Caco-2 (cell line): ENCODE measurements around the gene SEMA3A. TPM values are rescaled to one million over a fixed set of nuclear protein-coding genes. Genes with fewer than 3 reads are reported as not detected.

ENCODE experiments used
- BruUV-seq: library from RNA; stranded (reverse); fragments of 400-500 nt; replicated peaks from 2 replicates; lab custom pipeline; 2021; lab: Mats Ljungman, UMichigan
- CTCF ChIA-PET: fragments of 300-600 bp; sonication (Branson Sonifier 250); formaldehyde crosslinking; loops from one replicate; lab custom pipeline; 2022; ENCODE audit warnings: antibody characterized with exemption; lab: Charles Lee
- POLR2A ChIA-PET: fragments of 300-600 bp; sonication (Branson Sonifier 250); formaldehyde crosslinking; loops from one replicate; lab custom pipeline; 2022; ENCODE audit warnings: antibody characterized with exemption; lab: Charles Lee
- DNase-seq, 2 experiments: peaks; one replicate each; pipeline versions ENCODE4 v3.0.0 to v3.0.0-alpha.2; 2020 to 2022
- H3K27me3 ChIP-seq: replicated peaks from 2 replicates; pipeline ENCODE4 v1.6.0; 2011; ENCODE audit warnings: low read length; ENCODE audit not compliant: control insufficient read depth, insufficient read depth
- H3K36me3 ChIP-seq: 2 replicates; pipeline ENCODE4 v1.5.1; 2011; ENCODE audit warnings: low read length; ENCODE audit not compliant: control insufficient read depth, insufficient read depth
- H3K4me1 ChIP-seq: fragments of 250-450 bp; sonication (Bioruptor Pico); 2 replicates; pipeline ENCODE4 v1.5.1; 2020; ENCODE audit warnings: mild to moderate bottlenecking
- H3K4me3 ChIP-seq: 2 replicates; pipeline ENCODE4 v1.5.1; 2011; ENCODE audit warnings: low read depth, mild to moderate bottlenecking, control low read depth, low read length
- H3K9me3 ChIP-seq: fragments of 250-450 bp; sonication (Bioruptor Pico); 2 replicates; pipeline ENCODE4 v1.5.1; 2020; ENCODE audit warnings: mild to moderate bottlenecking, moderate library complexity
- H3K27ac Mint-ChIP-seq: one replicate; pipeline ENCODE4 v1.8.0; 2022; ENCODE audit warnings: mixed read lengths; ENCODE audit not compliant: unreplicated experiment
- H3K27me3 Mint-ChIP-seq: one replicate; pipeline ENCODE4 v1.8.0; 2022; ENCODE audit warnings: mixed read lengths; ENCODE audit not compliant: insufficient read depth, unreplicated experiment
- H3K36me3 Mint-ChIP-seq: one replicate; pipeline ENCODE4 v1.8.0; 2022; ENCODE audit warnings: mild to moderate bottlenecking, mixed read lengths; ENCODE audit not compliant: insufficient read depth, unreplicated experiment
- H3K4me1 Mint-ChIP-seq: one replicate; pipeline ENCODE4 v1.8.0; 2022; ENCODE audit warnings: low read depth, mixed read lengths; ENCODE audit not compliant: unreplicated experiment
- H3K4me3 Mint-ChIP-seq: one replicate; pipeline ENCODE4 v1.8.0; 2022; ENCODE audit warnings: mild to moderate bottlenecking, moderate library complexity, mixed read lengths; ENCODE audit not compliant: unreplicated experiment
- H3K9me3 Mint-ChIP-seq: one replicate; pipeline ENCODE4 v1.8.0; 2022; ENCODE audit warnings: mixed read lengths; ENCODE audit not compliant: unreplicated experiment
- intact Hi-C: fragments of 100-400 bp; cut with micrococcal nuclease; formaldehyde crosslinking; loops from one replicate; pipeline ENCODE4 v1.10.0; 2022; ENCODE audit not compliant: unreplicated experiment
- total RNA-seq: library from RNA; stranded (reverse); gene quantifications from 2 replicates; pipeline ENCODE4 v1.2.3, GENCODE V29; 2022
- TF ChIP-seq, protein P1 (sequence below), 2 experiments: fragments of 200-600 bp in 1 of 2; IDR thresholded peaks; 1 replicate in 1 of 2; 2 replicates in 1 of 2; pipeline versions ENCODE4 v1.5.1 to v1.8.0; 2011 to 2022; ENCODE audit warnings: antibody characterized with exemption in 1 of 2, control low read depth in 1 of 2, inconsistent platforms in 1 of 2, low read depth in 1 of 2, low read length in 1 of 2, mild to moderate bottlenecking in 1 of 2, moderate library complexity in 1 of 2; ENCODE audit not compliant: insufficient read depth in 1 of 2, severe bottlenecking in 1 of 2, unreplicated experiment in 1 of 2

SEMA3A gene
- total RNA-seq, 1 experiment from 2014 or later, result 55.1 TPM

- Histone ChIP-seq H3K27me3 (no peaks in the 10 kb centered on the region), H3K4me3 (no peak overlapping the region), H3K36me3 (no peaks in the 10 kb centered on the region), H3K9me3 (no peaks in the 10 kb centered on the region), H3K4me1 (no peaks in the 10 kb centered on the region; the same call in 1 of the 2 replicates)
- DNase-seq, result no peak
- intact Hi-C loops, result loop anchor here (10.0 kb wide), 1 partner anchor 446 kb away; no protein-coding TSS in a partner anchor
- no TSS peak for BruUV-seq
- POLR2A ChIA-PET, result no interaction called here
- no peaks in the 10 kb centered on the region for H3K27me3 Mint-ChIP-seq
- peaks cover 6% of the 10 kb centered on the region for H3K36me3 Mint-ChIP-seq
- H3K27ac Mint-ChIP-seq, result no peak overlapping the region
- TF ChIP-seq, protein P1, sequence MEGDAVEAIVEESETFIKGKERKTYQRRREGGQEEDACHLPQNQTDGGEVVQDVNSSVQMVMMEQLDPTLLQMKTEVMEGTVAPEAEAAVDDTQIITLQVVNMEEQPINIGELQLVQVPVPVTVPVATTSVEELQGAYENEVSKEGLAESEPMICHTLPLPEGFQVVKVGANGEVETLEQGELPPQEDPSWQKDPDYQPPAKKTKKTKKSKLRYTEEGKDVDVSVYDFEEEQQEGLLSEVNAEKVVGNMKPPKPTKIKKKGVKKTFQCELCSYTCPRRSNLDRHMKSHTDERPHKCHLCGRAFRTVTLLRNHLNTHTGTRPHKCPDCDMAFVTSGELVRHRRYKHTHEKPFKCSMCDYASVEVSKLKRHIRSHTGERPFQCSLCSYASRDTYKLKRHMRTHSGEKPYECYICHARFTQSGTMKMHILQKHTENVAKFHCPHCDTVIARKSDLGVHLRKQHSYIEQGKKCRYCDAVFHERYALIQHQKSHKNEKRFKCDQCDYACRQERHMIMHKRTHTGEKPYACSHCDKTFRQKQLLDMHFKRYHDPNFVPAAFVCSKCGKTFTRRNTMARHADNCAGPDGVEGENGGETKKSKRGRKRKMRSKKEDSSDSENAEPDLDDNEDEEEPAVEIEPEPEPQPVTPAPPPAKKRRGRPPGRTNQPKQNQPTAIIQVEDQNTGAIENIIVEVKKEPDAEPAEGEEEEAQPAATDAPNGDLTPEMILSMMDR (IDR thresholded peaks at IDR 0.05; ENCODE audit: insufficient read depth in 1 of 2, low read depth in 1 of 2, low read length in 1 of 2, severe bottlenecking in 1 of 2, unreplicated experiment in 1 of 2), result no peak
- peaks cover 15% of the 10 kb centered on the region for H3K4me1 Mint-ChIP-seq
- H3K4me3 Mint-ChIP-seq, result no peak overlapping the region
- CTCF ChIA-PET, result no interaction called here
- H3K9me3 Mint-ChIP-seq, result no peaks in the 10 kb centered on the region
Observed at GRCh38 chr7:84199216-84199615, 4.6 kb upstream of the SEMA3A start.

- intact Hi-C loops, result loop anchor here (10.0 kb wide), 1 partner anchor 449 kb away; no protein-coding TSS in a partner anchor
Observed at GRCh38 chr7:84196084-84196503, 1.5 kb upstream of the SEMA3A start.

GRCh38 chr7:84195295-84196060 lies 889 bp upstream of the SEMA3A start:
- no peaks in the 10 kb centered on the region for H3K27me3 ChIP-seq
- no peaks in the 10 kb centered on the region for H3K36me3 ChIP-seq
- Mint-ChIP-seq H3K4me1 (peaks cover 24% of the 10 kb centered on the region), H3K27me3 (no peaks in the 10 kb centered on the region), H3K27ac (peak overlapping the region; percentile 45), H3K4me3 (peak overlapping the region; percentile 83), H3K36me3 (peaks cover 6% of the 10 kb centered on the region), H3K9me3 (no peaks in the 10 kb centered on the region)
- TF ChIP-seq, protein P1 (IDR thresholded peaks at IDR 0.05; ENCODE audit: insufficient read depth in 1 of 2, low read depth in 1 of 2, low read length in 1 of 2, severe bottlenecking in 1 of 2, unreplicated experiment in 1 of 2), result no peak
- POLR2A ChIA-PET, result no interaction called here
- no peak for DNase-seq
- no peaks in the 10 kb centered on the region for H3K9me3 ChIP-seq
- peak overlapping the region; percentile 58 for H3K4me3 ChIP-seq
- CTCF ChIA-PET, result no interaction called here
- intact Hi-C loops, result loop anchor here (2.0 to 10.0 kb wide), 2 partner anchors 449 to 827 kb away; no protein-coding TSS in a partner anchor
- peaks cover 9% of the 10 kb centered on the region for H3K4me1 ChIP-seq
- BruUV-seq, result no TSS peak

More at GRCh38 chr7:84196084-84196503, 1.5 kb upstream of the SEMA3A start:
- H3K36me3 ChIP-seq, result no peaks in the 10 kb centered on the region
- BruUV-seq, result no TSS peak
- peaks cover 24% of the 10 kb centered on the region for H3K4me1 Mint-ChIP-seq
- POLR2A ChIA-PET, result no interaction called here
- no peaks in the 10 kb centered on the region for H3K27me3 ChIP-seq
- H3K36me3 Mint-ChIP-seq, result peaks cover 6% of the 10 kb centered on the region
- TF ChIP-seq, protein P1 (IDR thresholded peaks at IDR 0.05; ENCODE audit: insufficient read depth in 1 of 2, low read depth in 1 of 2, low read length in 1 of 2, severe bottlenecking in 1 of 2, unreplicated experiment in 1 of 2), result no peak
- DNase-seq, result peak in 1 of 2 experiments; percentile 12
- CTCF ChIA-PET, result no interaction called here
- no peaks in the 10 kb centered on the region for H3K9me3 ChIP-seq
- H3K4me3 Mint-ChIP-seq, result peak overlapping the region; percentile 83
- H3K4me1 ChIP-seq, result peaks cover 9% of the 10 kb centered on the region
- peak overlapping the region; percentile 58 for H3K4me3 ChIP-seq
- no peaks in the 10 kb centered on the region for H3K27me3 Mint-ChIP-seq
- no peaks in the 10 kb centered on the region for H3K9me3 Mint-ChIP-seq
- peak overlapping the region; percentile 37 for H3K27ac Mint-ChIP-seq
